HUES64 (cell line): ENCODE results near the gene SHF.

Experiments used
- H3K27ac ChIP-seq: 2 replicates; pipeline ENCODE4 v1.7.0; 2013; ENCODE audit warnings: low read depth, low read length, inconsistent platforms
- H3K27me3 ChIP-seq: 2 replicates; pipeline ENCODE4 v1.6.1; 2013; ENCODE audit warnings: mild to moderate bottlenecking, low read length; ENCODE audit not compliant: insufficient read depth
- H3K36me3 ChIP-seq: 2 replicates; pipeline ENCODE4 v1.6.1; 2013; ENCODE audit warnings: mild to moderate bottlenecking, low read length; ENCODE audit not compliant: insufficient read depth
- H3K4me1 ChIP-seq: 2 replicates; pipeline ENCODE4 v1.6.1; 2013; ENCODE audit warnings: mild to moderate bottlenecking, low read length, moderate library complexity; ENCODE audit not compliant: insufficient read depth
- H3K4me3 ChIP-seq: 2 replicates; pipeline ENCODE4 v1.5.1; 2013; ENCODE audit warnings: mild to moderate bottlenecking, low read length, moderate library complexity
- H3K9ac ChIP-seq: 2 replicates; pipeline ENCODE4 v1.6.1; 2013; ENCODE audit warnings: mild to moderate bottlenecking, low read depth, low read length
- H3K9me3 ChIP-seq: 2 replicates; pipeline ENCODE4 v1.6.1; 2013; ENCODE audit warnings: low read depth, low read length; ENCODE audit not compliant: insufficient read depth
- WGBS: fragments of 150-250, 120-280 bp; methylation state at CpG from one replicate; pipeline ENCODE4 v1.1.7; 2013; ENCODE audit warnings: missing lambda C conversion rate; 5-methylcytosine and 5-hydroxymethylcytosine counted together

Gene SHF

GRCh38 chr15:45120081-45120972 lies 67.4 kb downstream of the SHF start:
- Histone ChIP-seq H3K4me3 (no peak overlapping the region), H3K27ac (no peak overlapping the region), H3K4me1 (no peaks in the 10 kb centered on the region), H3K9ac (no peak overlapping the region), H3K9me3 (no peaks in the 10 kb centered on the region), H3K36me3 (no peaks in the 10 kb centered on the region), H3K27me3 (peaks cover 60% of the 10 kb centered on the region)
- 95% methylated on average over 10 of the region's 10 CpGs for WGBS

GRCh38 chr15:45118996-45119395 lies 68.8 kb downstream of the SHF start:
- H3K4me1 ChIP-seq = peaks cover 5% of the 10 kb centered on the region; the same call in 1 of the 2 replicates
- no peak overlapping the region for H3K9ac ChIP-seq
- no peaks in the 10 kb centered on the region for H3K36me3 ChIP-seq
- H3K27me3 ChIP-seq = peaks cover 60% of the 10 kb centered on the region
- H3K4me3 ChIP-seq = no peak overlapping the region
- no peak overlapping the region for H3K27ac ChIP-seq
- no peaks in the 10 kb centered on the region for H3K9me3 ChIP-seq
- 93% methylated on average over 5 of the region's 5 CpGs for WGBS

- Histone ChIP-seq H3K4me3 (peak overlapping the region; percentile 17; the same call in 1 of the 2 replicates), H3K27me3 (peaks cover 60% of the 10 kb centered on the region)
- WGBS = 5% methylated on average over 12 of the region's 14 CpGs
These were observed 69.6 kb downstream of the SHF start for GRCh38 chr15:45118131-45118588.

GRCh38 chr15:45117308-45118130 lies 70.2 kb downstream of the SHF start:
- Histone ChIP-seq H3K4me1 (peaks cover 13% of the 10 kb centered on the region; the same call in 1 of the 2 replicates), H3K27me3 (peaks cover 60% of the 10 kb centered on the region), H3K9ac (no peak overlapping the region), H3K9me3 (no peaks in the 10 kb centered on the region; the same call in 1 of the 2 replicates), H3K27ac (no peak overlapping the region), H3K4me3 (peak overlapping the region; percentile 17; the same call in 1 of the 2 replicates), H3K36me3 (no peaks in the 10 kb centered on the region)
- WGBS = 88% methylated on average over 33 of the region's 33 CpGs

More at GRCh38 chr15:45118131-45118588, 69.6 kb downstream of the SHF start:
- Histone ChIP-seq H3K27ac (no peak overlapping the region), H3K9ac (no peak overlapping the region), H3K36me3 (no peaks in the 10 kb centered on the region), H3K9me3 (no peaks in the 10 kb centered on the region; the same call in 1 of the 2 replicates), H3K4me1 (peaks cover 13% of the 10 kb centered on the region; the same call in 1 of the 2 replicates)
